ENCODE data around the gene MSI2.

The MSI2 gene

GRCh38 chr17:57665128-57665527 lies 408.8 kb downstream of the MSI2 start:
- no peak for TF ChIP-seq ZBTB7A (IDR thresholded peaks at IDR 0.05; ENCODE audit: low read depth)
- no peak for TF ChIP-seq EP300 (IDR thresholded peaks at IDR 0.05; ENCODE audit: borderline replicate concordance)
- TF ChIP-seq RAD21 (IDR thresholded peaks at IDR 0.05; ENCODE audit: low read depth): no peak
- TF ChIP-seq YY1 (IDR thresholded peaks at IDR 0.05; ENCODE audit: low read depth): no peak
- TF ChIP-seq CEBPB (IDR thresholded peaks at IDR 0.05): no peak
- no peak for TF ChIP-seq USF1 (IDR thresholded peaks at IDR 0.05)
- no peak for TF ChIP-seq NFIC (IDR thresholded peaks at IDR 0.05)
- no peak for TF ChIP-seq REST (IDR thresholded peaks at IDR 0.05; ENCODE audit: low read depth)
- TF ChIP-seq TEAD4 (IDR thresholded peaks at IDR 0.05): no peak
- TF ChIP-seq, protein P1, sequence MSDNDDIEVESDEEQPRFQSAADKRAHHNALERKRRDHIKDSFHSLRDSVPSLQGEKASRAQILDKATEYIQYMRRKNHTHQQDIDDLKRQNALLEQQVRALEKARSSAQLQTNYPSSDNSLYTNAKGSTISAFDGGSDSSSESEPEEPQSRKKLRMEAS (IDR thresholded peaks at IDR 0.05): no peak
- no peak for TF ChIP-seq TCF12 (IDR thresholded peaks at IDR 0.05; ENCODE audit: low read depth)
- no peak for TF ChIP-seq FOXM1 (IDR thresholded peaks at IDR 0.05; ENCODE audit: borderline replicate concordance, low read depth)
- TF ChIP-seq CREB1 (IDR thresholded peaks at IDR 0.05; ENCODE audit: low read depth): no peak
- no peak for TF ChIP-seq TAF1 (IDR thresholded peaks at IDR 0.05; ENCODE audit: low read depth)
- TF ChIP-seq EGR1 (IDR thresholded peaks at IDR 0.05): no peak

DNA sequence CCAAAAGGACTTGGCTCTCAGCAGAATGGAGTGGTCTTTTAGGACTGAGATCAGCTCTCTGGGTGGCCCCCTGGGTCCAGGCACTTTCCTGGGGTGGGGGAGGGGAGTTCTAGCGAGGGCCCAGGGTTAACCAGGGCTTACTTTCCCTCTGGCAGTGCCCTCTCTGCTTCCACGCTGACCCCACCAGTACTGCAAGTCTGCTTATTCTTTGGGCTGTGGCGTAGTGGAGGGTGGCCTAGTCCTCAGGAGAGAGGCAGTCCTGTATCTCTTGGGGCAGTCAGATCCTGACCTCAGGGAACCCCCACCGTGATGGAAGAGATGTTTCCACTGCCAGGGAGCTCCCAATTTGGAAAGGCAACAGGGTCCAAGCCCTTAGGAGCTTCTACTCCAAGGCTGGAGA lies 409.4 kb downstream of the MSI2 start:
- TF ChIP-seq ZBTB7A (IDR thresholded peaks at IDR 0.05; ENCODE audit: low read depth) (no peak), TCF12 (IDR thresholded peaks at IDR 0.05; ENCODE audit: low read depth) (no peak), EP300 (IDR thresholded peaks at IDR 0.05; ENCODE audit: borderline replicate concordance) (no peak), CREB1 (IDR thresholded peaks at IDR 0.05; ENCODE audit: low read depth) (no peak), CEBPB (IDR thresholded peaks at IDR 0.05) (no peak), TEAD4 (IDR thresholded peaks at IDR 0.05) (no peak), REST (IDR thresholded peaks at IDR 0.05; ENCODE audit: low read depth) (no peak), FOXM1 (IDR thresholded peaks at IDR 0.05; ENCODE audit: borderline replicate concordance, low read depth) (no peak), EGR1 (IDR thresholded peaks at IDR 0.05) (no peak), NFIC (IDR thresholded peaks at IDR 0.05) (no peak), YY1 (IDR thresholded peaks at IDR 0.05; ENCODE audit: low read depth) (no peak), USF1 (IDR thresholded peaks at IDR 0.05) (no peak), TAF1 (IDR thresholded peaks at IDR 0.05; ENCODE audit: low read depth) (no peak), RAD21 (IDR thresholded peaks at IDR 0.05; ENCODE audit: low read depth) (no peak)
- TF ChIP-seq, protein P1 (IDR thresholded peaks at IDR 0.05): no peak

DNA sequence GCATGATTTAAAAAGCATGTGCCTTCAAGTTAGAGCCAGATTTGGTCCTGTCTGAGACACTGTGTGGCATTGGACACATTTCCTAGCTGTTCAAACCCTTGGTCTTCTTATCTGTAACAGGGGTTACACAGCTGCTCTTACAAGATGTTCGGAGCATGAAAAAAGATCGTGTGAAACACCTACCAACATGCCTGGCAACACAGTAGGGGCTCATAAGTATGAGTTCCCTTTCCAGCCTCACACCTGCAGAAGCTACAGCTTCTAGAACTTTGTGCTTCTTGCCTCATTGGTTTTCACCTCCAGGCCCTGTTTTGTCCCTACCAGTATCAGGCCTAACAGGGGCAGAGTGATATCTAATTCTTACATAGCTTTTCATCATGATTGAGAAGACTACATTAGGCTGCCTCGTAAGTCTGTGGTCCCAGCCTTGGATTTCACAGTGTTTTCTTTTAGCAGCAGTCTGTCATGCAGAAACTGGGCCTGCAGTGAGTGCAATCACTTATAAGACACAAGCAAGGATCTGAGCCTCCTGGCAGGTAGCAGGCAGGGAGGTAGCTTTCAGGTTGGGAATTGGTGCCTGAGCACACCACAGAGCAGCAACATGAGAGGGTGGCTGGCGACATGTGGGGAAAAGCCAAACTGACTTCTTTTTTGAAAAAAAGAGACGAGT lies 410.0 kb downstream of the MSI2 start:
- no peak for TF ChIP-seq CEBPB (IDR thresholded peaks at IDR 0.05)
- no peak for TF ChIP-seq TCF12 (IDR thresholded peaks at IDR 0.05; ENCODE audit: low read depth)
- no peak for TF ChIP-seq ZBTB7A (IDR thresholded peaks at IDR 0.05; ENCODE audit: low read depth)
- TF ChIP-seq EP300 (IDR thresholded peaks at IDR 0.05; ENCODE audit: borderline replicate concordance): no peak
- no peak for TF ChIP-seq TEAD4 (IDR thresholded peaks at IDR 0.05)
- no peak for TF ChIP-seq RAD21 (IDR thresholded peaks at IDR 0.05; ENCODE audit: low read depth)
- no peak for TF ChIP-seq REST (IDR thresholded peaks at IDR 0.05; ENCODE audit: low read depth)
- TF ChIP-seq FOXM1 (IDR thresholded peaks at IDR 0.05; ENCODE audit: borderline replicate concordance, low read depth): no peak
- TF ChIP-seq CREB1 (IDR thresholded peaks at IDR 0.05; ENCODE audit: low read depth): no peak
- TF ChIP-seq, protein P1 (IDR thresholded peaks at IDR 0.05): no peak
- TF ChIP-seq NFIC (IDR thresholded peaks at IDR 0.05): no peak

- no peak for TF ChIP-seq YY1 (IDR thresholded peaks at IDR 0.05; ENCODE audit: low read depth)
- no peak for TF ChIP-seq NFIC (IDR thresholded peaks at IDR 0.05)
- TF ChIP-seq, protein P1 (IDR thresholded peaks at IDR 0.05): no peak
- TF ChIP-seq CREB1 (IDR thresholded peaks at IDR 0.05; ENCODE audit: low read depth): no peak
- no peak for TF ChIP-seq REST (IDR thresholded peaks at IDR 0.05; ENCODE audit: low read depth)
These were observed 410.6 kb downstream of the MSI2 start for GRCh38 chr17:57666946-57667345.

Data from Ishikawa (cell line).